ENCODE results near the gene PAXIP1. TPM values are rescaled to one million over a fixed set of nuclear protein-coding genes. Genes with fewer than 3 reads are reported as not detected.

The PAXIP1 gene
- total and polyA plus RNA-seq, 10 of the 15 experiments (the other 5 are each of a cell fraction or from before 2014, with no cell fraction given): 7.3 to 27.2 (median 18.1) TPM

DNA sequence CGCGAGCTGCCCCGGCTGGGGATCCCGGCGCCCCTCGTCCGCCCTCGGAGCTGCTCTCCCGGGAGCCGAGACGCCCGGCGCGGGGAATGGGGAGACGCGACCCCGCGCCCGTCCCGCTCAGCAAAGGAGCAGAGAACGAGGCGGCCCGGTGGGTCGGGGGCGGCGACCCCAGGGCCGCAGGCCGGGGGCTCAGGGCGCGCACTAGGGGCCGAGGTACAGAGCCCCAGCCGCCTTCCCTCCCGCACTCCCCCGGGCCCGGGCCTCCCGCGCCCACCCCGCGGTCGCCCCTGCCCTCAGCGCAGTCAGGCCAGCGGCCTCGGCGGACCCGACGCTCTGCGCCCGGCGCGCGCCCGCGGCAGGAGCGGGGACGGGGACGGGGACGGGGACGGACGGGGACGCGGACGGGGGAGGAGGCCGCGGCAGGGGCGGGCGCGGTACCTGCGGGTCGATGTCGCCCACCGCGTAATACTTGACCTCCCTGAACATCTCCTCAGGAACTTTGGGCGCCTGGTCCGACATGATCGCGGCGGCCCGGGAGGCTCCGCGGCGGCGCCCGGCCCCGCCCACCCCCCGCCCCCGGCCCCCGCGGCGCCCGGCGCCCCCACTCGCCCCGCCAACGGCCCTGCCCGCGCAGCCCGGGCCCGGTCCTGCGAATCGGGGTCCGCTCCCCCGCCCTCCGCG, 373 bp downstream of the PAXIP1 start (continued):
- TF ChIP-seq ASH2L (IDR thresholded peaks at IDR 0.05; ENCODE audit: borderline replicate concordance, low read depth): no peak
- no peak for TF ChIP-seq MEF2B (IDR thresholded peaks at IDR 0.05; ENCODE audit: partially characterized antibody, poor library complexity, severe bottlenecking)
- TF ChIP-seq SREBF2 (IDR thresholded peaks at IDR 0.05; ENCODE audit: low read length): no peak
- peak; percentile 87 for TF ChIP-seq GATAD2B (conservative IDR thresholded peaks at IDR 0.05; ENCODE audit: low read depth)
- TF ChIP-seq ZNF384 (IDR thresholded peaks at IDR 0.05; ENCODE audit: borderline replicate concordance, low read depth, low read length): no peak
- TF ChIP-seq, protein P1, sequence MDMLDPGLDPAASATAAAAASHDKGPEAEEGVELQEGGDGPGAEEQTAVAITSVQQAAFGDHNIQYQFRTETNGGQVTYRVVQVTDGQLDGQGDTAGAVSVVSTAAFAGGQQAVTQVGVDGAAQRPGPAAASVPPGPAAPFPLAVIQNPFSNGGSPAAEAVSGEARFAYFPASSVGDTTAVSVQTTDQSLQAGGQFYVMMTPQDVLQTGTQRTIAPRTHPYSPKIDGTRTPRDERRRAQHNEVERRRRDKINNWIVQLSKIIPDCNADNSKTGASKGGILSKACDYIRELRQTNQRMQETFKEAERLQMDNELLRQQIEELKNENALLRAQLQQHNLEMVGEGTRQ (IDR thresholded peaks at IDR 0.05; ENCODE audit: borderline replicate concordance, low read depth, low read length): no peak
- no peak for TF ChIP-seq CBX3 (IDR thresholded peaks at IDR 0.05; ENCODE audit: borderline replicate concordance, low read depth)
- TF ChIP-seq RAD21 (IDR thresholded peaks at IDR 0.05; ENCODE audit: insufficient read depth, low read depth, low read length): no peak
- no peak for TF ChIP-seq ZNF217 (IDR thresholded peaks at IDR 0.05)
- TF ChIP-seq HCFC1 (IDR thresholded peaks at IDR 0.05; ENCODE audit: low read length): no peak
- no peak for TF ChIP-seq CREB1 (IDR thresholded peaks at IDR 0.05; ENCODE audit: low read depth)
- TF ChIP-seq KDM1A (IDR thresholded peaks at IDR 0.05; ENCODE audit: borderline replicate concordance): no peak
- no peak for TF ChIP-seq PAX5 (IDR thresholded peaks at IDR 0.05; ENCODE audit: borderline replicate concordance, low read depth, low read length)
- TF ChIP-seq, protein P2, sequence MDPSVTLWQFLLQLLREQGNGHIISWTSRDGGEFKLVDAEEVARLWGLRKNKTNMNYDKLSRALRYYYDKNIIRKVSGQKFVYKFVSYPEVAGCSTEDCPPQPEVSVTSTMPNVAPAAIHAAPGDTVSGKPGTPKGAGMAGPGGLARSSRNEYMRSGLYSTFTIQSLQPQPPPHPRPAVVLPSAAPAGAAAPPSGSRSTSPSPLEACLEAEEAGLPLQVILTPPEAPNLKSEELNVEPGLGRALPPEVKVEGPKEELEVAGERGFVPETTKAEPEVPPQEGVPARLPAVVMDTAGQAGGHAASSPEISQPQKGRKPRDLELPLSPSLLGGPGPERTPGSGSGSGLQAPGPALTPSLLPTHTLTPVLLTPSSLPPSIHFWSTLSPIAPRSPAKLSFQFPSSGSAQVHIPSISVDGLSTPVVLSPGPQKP (IDR thresholded peaks at IDR 0.05; ENCODE audit: low read depth, low read length): no peak
- TF ChIP-seq SMAD1 (IDR thresholded peaks at IDR 0.05; ENCODE audit: low read depth, partially characterized antibody): no peak
- TF ChIP-seq, protein P3, sequence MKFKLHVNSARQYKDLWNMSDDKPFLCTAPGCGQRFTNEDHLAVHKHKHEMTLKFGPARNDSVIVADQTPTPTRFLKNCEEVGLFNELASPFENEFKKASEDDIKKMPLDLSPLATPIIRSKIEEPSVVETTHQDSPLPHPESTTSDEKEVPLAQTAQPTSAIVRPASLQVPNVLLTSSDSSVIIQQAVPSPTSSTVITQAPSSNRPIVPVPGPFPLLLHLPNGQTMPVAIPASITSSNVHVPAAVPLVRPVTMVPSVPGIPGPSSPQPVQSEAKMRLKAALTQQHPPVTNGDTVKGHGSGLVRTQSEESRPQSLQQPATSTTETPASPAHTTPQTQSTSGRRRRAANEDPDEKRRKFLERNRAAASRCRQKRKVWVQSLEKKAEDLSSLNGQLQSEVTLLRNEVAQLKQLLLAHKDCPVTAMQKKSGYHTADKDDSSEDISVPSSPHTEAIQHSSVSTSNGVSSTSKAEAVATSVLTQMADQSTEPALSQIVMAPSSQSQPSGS (IDR thresholded peaks at IDR 0.05; ENCODE audit: low read length): no peak
- TF ChIP-seq NR2C1 (IDR thresholded peaks at IDR 0.05): no peak
- TF ChIP-seq POU2F2 (IDR thresholded peaks at IDR 0.05; ENCODE audit: borderline replicate concordance, low read depth, low read length): no peak

Measured in GM12878 (cell line).